H9 (cell line): Measurements from ENCODE around the gene MOB3C. TPM values are rescaled to one million over a fixed set of nuclear protein-coding genes. Genes with fewer than 3 reads are reported as not detected.

Experiments used
- DNase-seq: peaks from one replicate; pipeline ENCODE4 v3.0.0-alpha.2; 2017
- H2AFZ ChIP-seq: one replicate; pipeline ENCODE4 v1.6.1; 2013; ENCODE audit warnings: mild to moderate bottlenecking, low read length, control low read depth, moderate library complexity
- H2AK5ac ChIP-seq: 2 replicates; pipeline ENCODE4 v1.6.1; 2013; ENCODE audit warnings: low read length, control low read depth, mixed read lengths; ENCODE audit not compliant: insufficient read length
- H2BK120ac ChIP-seq: one replicate; pipeline ENCODE4 v1.6.1; 2013; ENCODE audit warnings: low read depth, mild to moderate bottlenecking, low read length, control low read depth, inconsistent platforms; ENCODE audit not compliant: poor library complexity, severe bottlenecking
- H2BK12ac ChIP-seq: 2 replicates; pipeline ENCODE4 v1.6.1; 2013; ENCODE audit warnings: low read length, control low read depth, mixed read lengths, low read depth; ENCODE audit not compliant: insufficient read length
- H2BK15ac ChIP-seq: 2 replicates; pipeline ENCODE4 v1.6.1; 2013; ENCODE audit warnings: low read depth, low read length, control low read depth
- H2BK20ac ChIP-seq: one replicate; pipeline ENCODE4 v1.6.1; 2013; ENCODE audit warnings: low read depth, mild to moderate bottlenecking, low read length, control low read depth, inconsistent platforms; ENCODE audit not compliant: poor library complexity, severe bottlenecking
- H2BK5ac ChIP-seq: 2 replicates; pipeline ENCODE4 v1.6.1; 2013; ENCODE audit warnings: low read length, control low read depth, mixed read lengths; ENCODE audit not compliant: insufficient read length
- H3K14ac ChIP-seq: 2 replicates; pipeline ENCODE4 v1.6.1; 2013; ENCODE audit warnings: low read length, control low read depth; ENCODE audit not compliant: insufficient read depth
- H3K18ac ChIP-seq: 2 replicates; pipeline ENCODE4 v1.6.1; 2013; ENCODE audit warnings: low read depth, mild to moderate bottlenecking, mixed read lengths, low read length, control low read depth; ENCODE audit not compliant: insufficient read length
- H3K23ac ChIP-seq: 2 replicates; pipeline ENCODE4 v1.6.1; 2013; ENCODE audit warnings: low read length, control low read depth, mixed read lengths, low read depth; ENCODE audit not compliant: insufficient read length
- H3K23me2 ChIP-seq: 2 replicates; pipeline ENCODE4 v1.6.1; 2013; ENCODE audit warnings: low read depth, mild to moderate bottlenecking, mixed read lengths, low read length, control low read depth; ENCODE audit not compliant: insufficient read length, poor library complexity, severe bottlenecking
- H3K27ac ChIP-seq: 2 replicates; pipeline ENCODE4 v1.5.1; 2013; ENCODE audit warnings: low read length, control low read depth, mixed read lengths, low read depth; ENCODE audit not compliant: insufficient read length
- H3K27me3 ChIP-seq: 2 replicates; pipeline ENCODE4 v1.6.1; 2013; ENCODE audit warnings: low read length, control low read depth, inconsistent platforms; ENCODE audit not compliant: insufficient read depth
- H3K4ac ChIP-seq: 2 replicates; pipeline ENCODE4 v1.6.1; 2013; ENCODE audit warnings: low read depth, mild to moderate bottlenecking, control low read depth, inconsistent platforms, low read length, moderate library complexity
- H3K4me1 ChIP-seq: 2 replicates; pipeline ENCODE4 v1.6.1; 2013; ENCODE audit warnings: low read length, control low read depth, inconsistent platforms; ENCODE audit not compliant: insufficient read depth
- H3K4me2 ChIP-seq: 2 replicates; pipeline ENCODE4 v1.6.1; 2013; ENCODE audit warnings: low read length, control low read depth, mixed read lengths; ENCODE audit not compliant: insufficient read length, insufficient read depth
- H3K56ac ChIP-seq: 2 replicates; pipeline ENCODE4 v1.6.1; 2013; ENCODE audit warnings: low read depth, mild to moderate bottlenecking, mixed read lengths, low read length, control low read depth; ENCODE audit not compliant: insufficient read length
- H3K79me1 ChIP-seq: 2 replicates; pipeline ENCODE4 v1.6.1; 2013; ENCODE audit warnings: low read depth, mild to moderate bottlenecking, moderate library complexity, low read length, control low read depth, inconsistent platforms; ENCODE audit not compliant: insufficient read depth, poor library complexity, severe bottlenecking
- H3K79me2 ChIP-seq: 2 replicates; pipeline ENCODE4 v1.6.1; 2013; ENCODE audit warnings: low read length, control low read depth, inconsistent platforms; ENCODE audit not compliant: insufficient read depth
- H3K9ac ChIP-seq: 2 replicates; pipeline ENCODE4 v1.6.1; 2013; ENCODE audit warnings: low read length, control low read depth, mixed read lengths; ENCODE audit not compliant: insufficient read length; ENCODE audit errors: extremely low read depth
- H3K9me3 ChIP-seq: one replicate; pipeline ENCODE4 v1.6.1; 2013; ENCODE audit warnings: low read depth, low read length, inconsistent platforms; ENCODE audit not compliant: control insufficient read depth
- H3T11ph ChIP-seq: one replicate; pipeline ENCODE4 v1.6.1; 2013; ENCODE audit warnings: mild to moderate bottlenecking, low read length, control low read depth, inconsistent platforms
- H4K20me1 ChIP-seq: one replicate; pipeline ENCODE4 v1.6.1; 2013; ENCODE audit not compliant: control insufficient read depth, insufficient read length, insufficient read depth
- H4K5ac ChIP-seq: 2 replicates; pipeline ENCODE4 v1.6.1; 2013; ENCODE audit warnings: low read depth, mild to moderate bottlenecking, mixed read lengths, low read length, control low read depth; ENCODE audit not compliant: insufficient read length
- H4K8ac ChIP-seq: replicated peaks from 2 replicates; pipeline ENCODE4 v1.6.1; 2013; ENCODE audit warnings: low read length, control low read depth, mixed read lengths, low read depth; ENCODE audit not compliant: insufficient read length
- H4K91ac ChIP-seq: 2 replicates; pipeline ENCODE4 v1.6.1; 2013; ENCODE audit warnings: low read depth, mild to moderate bottlenecking, moderate library complexity, mixed read lengths, low read length, control low read depth; ENCODE audit not compliant: insufficient read length
- H3K27ac Mint-ChIP-seq, 3 experiments: 2 replicates in 2 of 3; 3 replicates in 1 of 3; pipeline ENCODE4 v1.8.0; 2020 to 2021; ENCODE audit warnings: mixed read lengths in 3 of 3, mild to moderate bottlenecking in 1 of 3, moderate library complexity in 1 of 3
- H3K27me3 Mint-ChIP-seq: 2 replicates; pipeline ENCODE4 v1.8.0; 2021; ENCODE audit warnings: low read depth, mild to moderate bottlenecking, moderate library complexity, mixed read lengths
- H3K36me3 Mint-ChIP-seq, 3 experiments: 2 replicates in 2 of 3; 3 replicates in 1 of 3; pipeline ENCODE4 v1.8.0; 2020 to 2021; ENCODE audit warnings: low read depth in 3 of 3, mixed read lengths in 3 of 3; ENCODE audit not compliant: insufficient read depth in 1 of 3
- H3K4me1 Mint-ChIP-seq, 2 experiments: 2 replicates each; pipeline ENCODE4 v1.8.0; 2020; ENCODE audit warnings: mixed read lengths in 2 of 2
- H3K4me3 Mint-ChIP-seq, 2 experiments: 2 replicates in 1 of 2; 3 replicates in 1 of 2; pipeline ENCODE4 v1.8.0; 2020 to 2021; ENCODE audit warnings: mild to moderate bottlenecking in 2 of 2, mixed read lengths in 2 of 2, moderate library complexity in 1 of 2
- H3K9me3 Mint-ChIP-seq, 2 experiments: 2 replicates in 1 of 2; 3 replicates in 1 of 2; pipeline ENCODE4 v1.8.0; 2020; ENCODE audit warnings: mild to moderate bottlenecking in 2 of 2, mixed read lengths in 2 of 2, moderate library complexity in 1 of 2
- WGBS: extraction: QIAGEN DNeasy Blood & Tissue Kit; methylation state at CpG from one replicate; pipeline ENCODE4 v1.1.7; 2013; ENCODE audit warnings: missing lambda C conversion rate, low lambda C conversion rate, mixed read lengths; ENCODE audit not compliant: insufficient read length; ENCODE audit errors: extremely low coverage; 5-methylcytosine and 5-hydroxymethylcytosine counted together
- total RNA-seq: library from RNA; stranded (reverse); gene quantifications from 2 replicates; pipeline ENCODE4 v1.2.1, GENCODE V29; 2021
- TF ChIP-seq, protein P1 (sequence below): fragments of 200-600 bp; sonication (generic); conservative IDR thresholded peaks from 3 replicates; pipeline ENCODE4 v1.8.0; 2021; ENCODE audit warnings: antibody characterized with exemption, mild to moderate bottlenecking

MOB3C gene
- total RNA-seq, 1 experiment from 2014 or later, result 3.2 TPM

DNA sequence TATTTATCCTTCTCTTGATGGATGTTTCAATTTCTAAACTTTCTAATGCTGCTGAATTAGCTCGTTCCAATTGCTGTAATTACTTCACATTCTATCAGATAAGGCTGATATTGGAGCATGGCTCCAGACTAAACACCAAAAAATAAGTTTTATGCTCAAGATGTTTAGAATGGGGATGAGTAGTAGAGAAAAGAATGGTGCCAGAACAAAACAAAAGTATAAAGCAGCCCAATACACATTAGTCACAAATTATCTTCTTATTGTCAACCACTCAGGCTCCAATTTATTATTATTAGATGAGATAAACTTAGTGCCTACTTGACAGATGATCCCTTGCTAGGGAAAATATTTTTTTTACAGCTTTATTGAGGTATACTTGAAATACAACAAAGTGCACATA, 29.7 kb upstream of the MOB3C start:
- Mint-ChIP-seq H3K27me3 (no peaks in the 10 kb centered on the region), H3K4me3 (no peak overlapping the region), H3K36me3 (peaks cover 22 to 40% (median 34%) of the 10 kb centered on the region in 3 experiments), H3K27ac (no peak overlapping the region), H3K9me3 (peaks cover 3 to 10% of the 10 kb centered on the region in 2 experiments; a peak in 3 of 5 replicates), H3K4me1 (no peaks in the 10 kb centered on the region)
- no peak for DNase-seq
- Histone ChIP-seq H2AFZ (no peak overlapping the region), H4K5ac (no peak overlapping the region), H4K91ac (no peak overlapping the region), H2AK5ac (no peak overlapping the region), H3K4me2 (no peak overlapping the region), H3K56ac (no peak overlapping the region), H3K4ac (no peak overlapping the region), H4K20me1 (no peaks in the 10 kb centered on the region), H3K79me2 (no peaks in the 10 kb centered on the region), H2BK120ac (no peak overlapping the region), H2BK20ac (no peak overlapping the region), H3K9ac (no peak overlapping the region), H2BK12ac (no peak overlapping the region), H3K79me1 (no peaks in the 10 kb centered on the region), H3K27me3 (no peaks in the 10 kb centered on the region), H3T11ph (no peak overlapping the region), H3K4me1 (no peaks in the 10 kb centered on the region), H3K14ac (no peak overlapping the region), H3K27ac (no peak overlapping the region), H3K9me3 (no peaks in the 10 kb centered on the region), H4K8ac (no peak overlapping the region), H3K18ac (no peak overlapping the region), H3K23ac (no peak overlapping the region), H3K23me2 (no peaks in the 10 kb centered on the region), H2BK15ac (no peak overlapping the region), H2BK5ac (no peak overlapping the region)
- no CpG with 5 or more reads among the region's 1 CpG for WGBS
- TF ChIP-seq, protein P1, sequence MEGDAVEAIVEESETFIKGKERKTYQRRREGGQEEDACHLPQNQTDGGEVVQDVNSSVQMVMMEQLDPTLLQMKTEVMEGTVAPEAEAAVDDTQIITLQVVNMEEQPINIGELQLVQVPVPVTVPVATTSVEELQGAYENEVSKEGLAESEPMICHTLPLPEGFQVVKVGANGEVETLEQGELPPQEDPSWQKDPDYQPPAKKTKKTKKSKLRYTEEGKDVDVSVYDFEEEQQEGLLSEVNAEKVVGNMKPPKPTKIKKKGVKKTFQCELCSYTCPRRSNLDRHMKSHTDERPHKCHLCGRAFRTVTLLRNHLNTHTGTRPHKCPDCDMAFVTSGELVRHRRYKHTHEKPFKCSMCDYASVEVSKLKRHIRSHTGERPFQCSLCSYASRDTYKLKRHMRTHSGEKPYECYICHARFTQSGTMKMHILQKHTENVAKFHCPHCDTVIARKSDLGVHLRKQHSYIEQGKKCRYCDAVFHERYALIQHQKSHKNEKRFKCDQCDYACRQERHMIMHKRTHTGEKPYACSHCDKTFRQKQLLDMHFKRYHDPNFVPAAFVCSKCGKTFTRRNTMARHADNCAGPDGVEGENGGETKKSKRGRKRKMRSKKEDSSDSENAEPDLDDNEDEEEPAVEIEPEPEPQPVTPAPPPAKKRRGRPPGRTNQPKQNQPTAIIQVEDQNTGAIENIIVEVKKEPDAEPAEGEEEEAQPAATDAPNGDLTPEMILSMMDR, result no peak
